GM12891 (cell line): ENCODE results near the gene CACTIN.

Experiments used
- PAX5 ChIP-seq: IDR thresholded peaks from 2 replicates; pipeline ENCODE4 v1.6.1; 2011; ENCODE audit warnings: low read length, moderate library complexity, mild to moderate bottlenecking; ENCODE audit not compliant: insufficient read depth, severe bottlenecking
- POLR2A ChIP-seq: IDR thresholded peaks from 2 replicates; pipeline ENCODE4 v1.6.1; 2011; ENCODE audit warnings: low read depth, low read length, control low read depth
- POLR2AphosphoS5 ChIP-seq: IDR thresholded peaks from 2 replicates; pipeline ENCODE4 v1.6.1; 2011; ENCODE audit warnings: low read depth, low read length, control low read depth
- SPI1 ChIP-seq: IDR thresholded peaks from 2 replicates; pipeline ENCODE4 v1.6.1; 2011; ENCODE audit warnings: low read depth, low read length, control low read depth
- TAF1 ChIP-seq: IDR thresholded peaks from 2 replicates; pipeline ENCODE4 v1.6.1; 2011; ENCODE audit warnings: low read depth, low read length, control low read depth

- no peak for TF ChIP-seq POLR2AphosphoS5
- TF ChIP-seq POLR2A, result no peak
- TF ChIP-seq TAF1, result no peak
- no peak for TF ChIP-seq PAX5
- no peak for TF ChIP-seq SPI1
Observed at GRCh38 chr19:3618144-3618810, 8.3 kb downstream of the CACTIN start.
